Keratinocyte (primary cell): ENCODE measurements around the gene CRIP3. TPM values are rescaled to one million over a fixed set of nuclear protein-coding genes. Genes with fewer than 3 reads are reported as not detected.
A peak's percentile ranks its signal among the peaks of the same experiment; 100 is the strongest.

Experiments
- DNase-seq: peaks from one replicate; pipeline ENCODE4 v3.0.0-alpha.2; 2011; ENCODE audit warnings: low read depth, missing footprints, low spot score
- FAIRE-seq: peaks from 2 replicates; lab custom pipeline; 2011; peaks lifted over from hg19 to GRCh38; lab: Jason Lieb, UNC
- H2AFZ ChIP-seq: 2 replicates; pipeline ENCODE4 v1.6.0; 2012; ENCODE audit warnings: low read length, control low read depth, inconsistent platforms; ENCODE audit not compliant: control insufficient read depth
- H3K27ac ChIP-seq: 2 replicates; pipeline ENCODE4 v1.5.1; 2011; ENCODE audit warnings: low read length; ENCODE audit not compliant: control insufficient read depth, insufficient read depth
- H3K27me3 ChIP-seq: 3 replicates; pipeline ENCODE4 v1.6.0; 2011; ENCODE audit warnings: low read length; ENCODE audit not compliant: control insufficient read depth, insufficient read depth; ENCODE audit errors: extremely low read depth
- H3K36me3 ChIP-seq, 2 experiments: 2 replicates in 1 of 2; 3 replicates in 1 of 2; pipeline ENCODE4 v1.5.1; 2011; ENCODE audit warnings: low read length in 2 of 2, mild to moderate bottlenecking in 1 of 2; ENCODE audit not compliant: control insufficient read depth in 2 of 2, insufficient read depth in 2 of 2; ENCODE audit errors: extremely low read depth in 1 of 2
- H3K4me1 ChIP-seq: 3 replicates; pipeline ENCODE4 v1.5.1; 2011; ENCODE audit warnings: low read length; ENCODE audit not compliant: control insufficient read depth, insufficient read depth; ENCODE audit errors: extremely low read depth
- H3K4me2 ChIP-seq: 3 replicates; pipeline ENCODE4 v1.6.0; 2011; ENCODE audit warnings: low read depth, low read length; ENCODE audit not compliant: control insufficient read depth, insufficient read depth; ENCODE audit errors: extremely low read depth
- H3K4me3 ChIP-seq, 3 experiments: fragments of 200-600 bp in 1 of 3; sonication (generic) in 1 of 3; 2 replicates in 2 of 3; 3 replicates in 1 of 3; pipeline ENCODE4 v1.5.1; 2011 to 2016; ENCODE audit warnings: low read length in 3 of 3, mild to moderate bottlenecking in 3 of 3, control low read depth in 2 of 3, inconsistent platforms in 1 of 3, low read depth in 1 of 3, mixed read lengths in 1 of 3, mixed run types in 1 of 3, moderate library complexity in 1 of 3; ENCODE audit not compliant: control insufficient read depth in 2 of 3, insufficient read depth in 2 of 3; ENCODE audit errors: extremely low read depth in 1 of 3
- H3K79me2 ChIP-seq: 2 replicates; pipeline ENCODE4 v1.6.0; 2012; ENCODE audit warnings: low read length; ENCODE audit not compliant: control insufficient read depth, insufficient read depth
- H3K9ac ChIP-seq: 3 replicates; pipeline ENCODE4 v1.6.0; 2011; ENCODE audit warnings: low read length; ENCODE audit not compliant: control insufficient read depth, insufficient read depth; ENCODE audit errors: extremely low read depth
- H3K9me1 ChIP-seq: 3 replicates; pipeline ENCODE4 v1.6.0; 2011; ENCODE audit warnings: low read length; ENCODE audit not compliant: control insufficient read depth, insufficient read depth; ENCODE audit errors: extremely low read depth
- H3K9me3 ChIP-seq: 2 replicates; pipeline ENCODE4 v1.5.1; 2012; ENCODE audit warnings: low read depth, low read length; ENCODE audit not compliant: control insufficient read depth
- H4K20me1 ChIP-seq: 3 replicates; pipeline ENCODE4 v1.6.0; 2011; ENCODE audit warnings: low read length; ENCODE audit not compliant: control insufficient read depth, insufficient read depth; ENCODE audit errors: extremely low read depth
- CTCF ChIP-seq, 3 experiments: IDR thresholded peaks in 1 of 3; conservative IDR thresholded peaks in 1 of 3; optimal IDR thresholded peaks in 1 of 3; 2 replicates in 2 of 3; 3 replicates in 1 of 3; pipeline versions ENCODE3 to v1.5.1; 2011; ENCODE audit warnings: low read length in 3 of 3, mild to moderate bottlenecking in 3 of 3, moderate library complexity in 2 of 3, control low read depth in 1 of 3, inconsistent platforms in 1 of 3; ENCODE audit not compliant: insufficient read depth in 2 of 3; ENCODE audit errors: extremely low read depth in 1 of 3
- EZH2 ChIP-seq: IDR thresholded peaks from one replicate; pipeline ENCODE4 v1.6.1; 2012; ENCODE audit warnings: inconsistent platforms, mild to moderate bottlenecking, low read length, moderate library complexity
- dilution Hi-C: fragments of 300-500 bp; cut with MboI; formaldehyde crosslinking; loops from one replicate; pipeline ENCODE4 v1.7.0; 2020; ENCODE audit warnings: low sequenced_read_pairs; ENCODE audit not compliant: extremely low pct_ligation_motif_present
- polyA plus RNA-seq, 5 experiments: library from polyadenylated mRNA; depleted of rRNA in 3 of 5; stranded (reverse) in 3 of 5; stranded (forward) in 1 of 5; unstranded in 1 of 5; fragments of >200 nt; gene quantifications; 1 replicate in 1 of 5; 2 replicates in 3 of 5; 3 replicates in 1 of 5; pipeline versions ENCODE4 v1.2.1 to v1.2.3, GENCODE V29; 2011 to 2012; ENCODE audit warnings: missing spikeins in 2 of 5, low read depth in 1 of 5, low replicate concordance in 1 of 5

Gene CRIP3
- polyA plus RNA-seq, 1 donor (not counting 4 experiments of a cell fraction or from before 2014, with no cell fraction given): 0.26 TPM

- no peak for FAIRE-seq
- H3K79me2 ChIP-seq: no peaks in the 10 kb centered on the region
- dilution Hi-C loops: no loop called here
- DNase-seq: no peak
- no peaks in the 10 kb centered on the region for H3K36me3 ChIP-seq
- H3K4me3 ChIP-seq: no peak overlapping the region
- no peaks in the 10 kb centered on the region for H3K9me3 ChIP-seq
- H3K27ac ChIP-seq: no peak overlapping the region
- TF ChIP-seq CTCF (optimal IDR thresholded peaks at IDR 0.05 in 1 of 3, IDR thresholded peaks at IDR 0.05 in 1 of 3, conservative IDR thresholded peaks at IDR 0.05 in 1 of 3; ENCODE audit: extremely low read depth in 1 of 3, insufficient read depth in 2 of 3, low read length in 3 of 3): no peak
- TF ChIP-seq EZH2: peak; percentile 54
- no peak overlapping the region for H2AFZ ChIP-seq
- peaks cover 52% of the 10 kb centered on the region for H3K27me3 ChIP-seq
- peaks cover 2% of the 10 kb centered on the region for H3K4me1 ChIP-seq
- H3K9ac ChIP-seq: no peak overlapping the region
- H3K9me1 ChIP-seq: no peaks in the 10 kb centered on the region
- no peak overlapping the region for H3K4me2 ChIP-seq
- no peaks in the 10 kb centered on the region for H4K20me1 ChIP-seq
Measured at GRCh38 chr6:43274127-43274915, 34.3 kb downstream of the CRIP3 start.

- DNase-seq (no peak), FAIRE-seq (no peak)
- Histone ChIP-seq H3K9me1 (no peaks in the 10 kb centered on the region), H3K36me3 (no peaks in the 10 kb centered on the region), H4K20me1 (no peaks in the 10 kb centered on the region), H3K27me3 (peaks cover 59% of the 10 kb centered on the region), H3K27ac (no peak overlapping the region), H3K9ac (no peak overlapping the region), H3K4me1 (peaks cover 5% of the 10 kb centered on the region), H3K9me3 (no peaks in the 10 kb centered on the region), H3K4me3 (no peak overlapping the region), H2AFZ (no peak overlapping the region), H3K4me2 (no peak overlapping the region), H3K79me2 (no peaks in the 10 kb centered on the region)
- TF ChIP-seq EZH2 (no peak), CTCF (optimal IDR thresholded peaks at IDR 0.05 in 1 of 3, IDR thresholded peaks at IDR 0.05 in 1 of 3, conservative IDR thresholded peaks at IDR 0.05 in 1 of 3; ENCODE audit: extremely low read depth in 1 of 3, insufficient read depth in 2 of 3, low read length in 3 of 3) (no peak)
- dilution Hi-C loops: no loop called here
Measured at GRCh38 chr6:43273707-43274106, 34.9 kb downstream of the CRIP3 start.
